Measurements from ENCODE around the gene ARHGEF2. TPM values are rescaled to one million over a fixed set of nuclear protein-coding genes. Genes with fewer than 3 reads are reported as not detected.

The ARHGEF2 gene
- total RNA-seq, 1 experiment from 2014 or later = 69.5 TPM

- no peak for TF ChIP-seq ATF2 (CRISPR knock-in tag; IDR thresholded peaks at IDR 0.05; ENCODE audit: borderline replicate concordance, low read depth)
- TF ChIP-seq, protein P1, sequence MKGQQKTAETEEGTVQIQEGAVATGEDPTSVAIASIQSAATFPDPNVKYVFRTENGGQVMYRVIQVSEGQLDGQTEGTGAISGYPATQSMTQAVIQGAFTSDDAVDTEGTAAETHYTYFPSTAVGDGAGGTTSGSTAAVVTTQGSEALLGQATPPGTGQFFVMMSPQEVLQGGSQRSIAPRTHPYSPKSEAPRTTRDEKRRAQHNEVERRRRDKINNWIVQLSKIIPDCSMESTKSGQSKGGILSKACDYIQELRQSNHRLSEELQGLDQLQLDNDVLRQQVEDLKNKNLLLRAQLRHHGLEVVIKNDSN (CRISPR knock-in tag; IDR thresholded peaks at IDR 0.05) = no peak
- TF ChIP-seq, protein P2, sequence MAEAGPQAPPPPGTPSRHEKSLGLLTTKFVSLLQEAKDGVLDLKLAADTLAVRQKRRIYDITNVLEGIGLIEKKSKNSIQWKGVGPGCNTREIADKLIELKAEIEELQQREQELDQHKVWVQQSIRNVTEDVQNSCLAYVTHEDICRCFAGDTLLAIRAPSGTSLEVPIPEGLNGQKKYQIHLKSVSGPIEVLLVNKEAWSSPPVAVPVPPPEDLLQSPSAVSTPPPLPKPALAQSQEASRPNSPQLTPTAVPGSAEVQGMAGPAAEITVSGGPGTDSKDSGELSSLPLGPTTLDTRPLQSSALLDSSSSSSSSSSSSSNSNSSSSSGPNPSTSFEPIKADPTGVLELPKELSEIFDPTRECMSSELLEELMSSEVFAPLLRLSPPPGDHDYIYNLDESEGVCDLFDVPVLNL (CRISPR knock-in tag; IDR thresholded peaks at IDR 0.05; ENCODE audit: borderline replicate concordance, low read depth) = no peak
- no peak for TF ChIP-seq ZNF423 (CRISPR knock-in tag; IDR thresholded peaks at IDR 0.05)
- no peak for TF ChIP-seq CBFB (CRISPR knock-in tag; IDR thresholded peaks at IDR 0.05; ENCODE audit: low read depth)
- TF ChIP-seq NR3C1 (CRISPR knock-in tag; conservative IDR thresholded peaks at IDR 0.05; ENCODE audit: low read depth) = no peak
- no peak for TF ChIP-seq ZMAT4 (CRISPR knock-in tag; IDR thresholded peaks at IDR 0.05)
- TF ChIP-seq ATF3 (CRISPR knock-in tag; conservative IDR thresholded peaks at IDR 0.05) = no peak
- no peak for TF ChIP-seq ZNF263 (CRISPR knock-in tag; IDR thresholded peaks at IDR 0.05; ENCODE audit: low read depth)
- TF ChIP-seq, protein P3, sequence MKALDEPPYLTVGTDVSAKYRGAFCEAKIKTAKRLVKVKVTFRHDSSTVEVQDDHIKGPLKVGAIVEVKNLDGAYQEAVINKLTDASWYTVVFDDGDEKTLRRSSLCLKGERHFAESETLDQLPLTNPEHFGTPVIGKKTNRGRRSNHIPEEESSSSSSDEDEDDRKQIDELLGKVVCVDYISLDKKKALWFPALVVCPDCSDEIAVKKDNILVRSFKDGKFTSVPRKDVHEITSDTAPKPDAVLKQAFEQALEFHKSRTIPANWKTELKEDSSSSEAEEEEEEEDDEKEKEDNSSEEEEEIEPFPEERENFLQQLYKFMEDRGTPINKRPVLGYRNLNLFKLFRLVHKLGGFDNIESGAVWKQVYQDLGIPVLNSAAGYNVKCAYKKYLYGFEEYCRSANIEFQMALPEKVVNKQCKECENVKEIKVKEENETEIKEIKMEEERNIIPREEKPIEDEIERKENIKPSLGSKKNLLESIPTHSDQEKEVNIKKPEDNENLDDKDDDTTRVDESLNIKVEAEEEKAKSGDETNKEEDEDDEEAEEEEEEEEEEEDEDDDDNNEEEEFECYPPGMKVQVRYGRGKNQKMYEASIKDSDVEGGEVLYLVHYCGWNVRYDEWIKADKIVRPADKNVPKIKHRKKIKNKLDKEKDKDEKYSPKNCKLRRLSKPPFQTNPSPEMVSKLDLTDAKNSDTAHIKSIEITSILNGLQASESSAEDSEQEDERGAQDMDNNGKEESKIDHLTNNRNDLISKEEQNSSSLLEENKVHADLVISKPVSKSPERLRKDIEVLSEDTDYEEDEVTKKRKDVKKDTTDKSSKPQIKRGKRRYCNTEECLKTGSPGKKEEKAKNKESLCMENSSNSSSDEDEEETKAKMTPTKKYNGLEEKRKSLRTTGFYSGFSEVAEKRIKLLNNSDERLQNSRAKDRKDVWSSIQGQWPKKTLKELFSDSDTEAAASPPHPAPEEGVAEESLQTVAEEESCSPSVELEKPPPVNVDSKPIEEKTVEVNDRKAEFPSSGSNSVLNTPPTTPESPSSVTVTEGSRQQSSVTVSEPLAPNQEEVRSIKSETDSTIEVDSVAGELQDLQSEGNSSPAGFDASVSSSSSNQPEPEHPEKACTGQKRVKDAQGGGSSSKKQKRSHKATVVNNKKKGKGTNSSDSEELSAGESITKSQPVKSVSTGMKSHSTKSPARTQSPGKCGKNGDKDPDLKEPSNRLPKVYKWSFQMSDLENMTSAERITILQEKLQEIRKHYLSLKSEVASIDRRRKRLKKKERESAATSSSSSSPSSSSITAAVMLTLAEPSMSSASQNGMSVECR (CRISPR knock-in tag; IDR thresholded peaks at IDR 0.05; ENCODE audit: borderline replicate concordance) = no peak
- TF ChIP-seq ZNF232 (CRISPR knock-in tag; IDR thresholded peaks at IDR 0.05) = no peak
- no peak for TF ChIP-seq NFE2L1 (CRISPR knock-in tag; IDR thresholded peaks at IDR 0.05)
- TF ChIP-seq HMGA2 (CRISPR knock-in tag; IDR thresholded peaks at IDR 0.05) = no peak
- no peak for TF ChIP-seq CREB1 (CRISPR knock-in tag; IDR thresholded peaks at IDR 0.05)
These were observed 9.0 kb downstream of the ARHGEF2 start (continued) for GRCh38 chr1:155969377-155969791.

DNA sequence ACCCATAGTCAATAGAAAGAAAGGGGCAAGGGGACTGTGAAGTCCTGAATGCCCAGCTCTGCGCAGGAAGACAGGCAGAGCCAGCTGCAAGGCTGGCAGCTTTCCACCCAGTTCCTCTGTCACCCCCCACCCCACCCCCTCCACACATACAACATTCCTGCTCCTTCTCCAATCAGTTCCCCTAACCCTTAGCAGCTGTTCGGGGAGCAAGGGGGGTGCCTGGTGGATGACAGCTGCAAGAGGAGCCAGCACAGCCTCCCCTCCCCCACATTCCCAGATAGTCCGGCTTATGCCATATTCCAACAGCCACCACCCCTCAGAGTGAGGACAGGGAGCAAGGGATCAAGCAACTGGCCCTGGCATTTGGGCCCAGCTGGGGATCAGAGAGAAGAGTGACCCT, 9.7 kb downstream of the ARHGEF2 start:
- H3K4me1 Mint-ChIP-seq = peaks cover 67% of the 10 kb centered on the region
- no peaks in the 10 kb centered on the region for H3K9me3 Mint-ChIP-seq
- ATAC-seq (no peak), DNase-seq (ENCODE audit: low spot score) (no peak)
- POLR2A ChIA-PET = interaction anchor here (0.7 to 5.0 kb wide), 5 partner anchors 9 to 114 kb away, joined by 3 to 40 read pairs (median 8); partner anchors contain the start of genes ARHGEF2 and MEX3A
- H3K27ac Mint-ChIP-seq = peak overlapping the region; percentile 80
- no peak overlapping the region for H3K4me3 Mint-ChIP-seq
- CTCF ChIA-PET = interaction anchor here (0.9 to 6.0 kb wide), 8 partner anchors 9 to 97 kb away, joined by 3 to 62 read pairs (median 16); partner anchors contain the start of gene ARHGEF2
- peaks cover 30% of the 10 kb centered on the region for H3K36me3 Mint-ChIP-seq
- no peaks in the 10 kb centered on the region for H3K27me3 Mint-ChIP-seq (ENCODE audit: low read depth)
- no peak for TF ChIP-seq NR2C2 (CRISPR knock-in tag; IDR thresholded peaks at IDR 0.05)
- TF ChIP-seq, protein P4, sequence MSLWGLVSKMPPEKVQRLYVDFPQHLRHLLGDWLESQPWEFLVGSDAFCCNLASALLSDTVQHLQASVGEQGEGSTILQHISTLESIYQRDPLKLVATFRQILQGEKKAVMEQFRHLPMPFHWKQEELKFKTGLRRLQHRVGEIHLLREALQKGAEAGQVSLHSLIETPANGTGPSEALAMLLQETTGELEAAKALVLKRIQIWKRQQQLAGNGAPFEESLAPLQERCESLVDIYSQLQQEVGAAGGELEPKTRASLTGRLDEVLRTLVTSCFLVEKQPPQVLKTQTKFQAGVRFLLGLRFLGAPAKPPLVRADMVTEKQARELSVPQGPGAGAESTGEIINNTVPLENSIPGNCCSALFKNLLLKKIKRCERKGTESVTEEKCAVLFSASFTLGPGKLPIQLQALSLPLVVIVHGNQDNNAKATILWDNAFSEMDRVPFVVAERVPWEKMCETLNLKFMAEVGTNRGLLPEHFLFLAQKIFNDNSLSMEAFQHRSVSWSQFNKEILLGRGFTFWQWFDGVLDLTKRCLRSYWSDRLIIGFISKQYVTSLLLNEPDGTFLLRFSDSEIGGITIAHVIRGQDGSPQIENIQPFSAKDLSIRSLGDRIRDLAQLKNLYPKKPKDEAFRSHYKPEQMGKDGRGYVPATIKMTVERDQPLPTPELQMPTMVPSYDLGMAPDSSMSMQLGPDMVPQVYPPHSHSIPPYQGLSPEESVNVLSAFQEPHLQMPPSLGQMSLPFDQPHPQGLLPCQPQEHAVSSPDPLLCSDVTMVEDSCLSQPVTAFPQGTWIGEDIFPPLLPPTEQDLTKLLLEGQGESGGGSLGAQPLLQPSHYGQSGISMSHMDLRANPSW (CRISPR knock-in tag; conservative IDR thresholded peaks at IDR 0.05; ENCODE audit: low read depth) = no peak
- TF ChIP-seq NR1H2 (CRISPR knock-in tag; IDR thresholded peaks at IDR 0.05) = no peak
- TF ChIP-seq GABPB1 (CRISPR knock-in tag; IDR thresholded peaks at IDR 0.05) = no peak
- no peak for TF ChIP-seq E2F5 (CRISPR knock-in tag; IDR thresholded peaks at IDR 0.05)
- TF ChIP-seq JUN (CRISPR knock-in tag; IDR thresholded peaks at IDR 0.05) = no peak
